ENCODE results near the gene ZNF592.

- TF ChIP-seq, protein P1, sequence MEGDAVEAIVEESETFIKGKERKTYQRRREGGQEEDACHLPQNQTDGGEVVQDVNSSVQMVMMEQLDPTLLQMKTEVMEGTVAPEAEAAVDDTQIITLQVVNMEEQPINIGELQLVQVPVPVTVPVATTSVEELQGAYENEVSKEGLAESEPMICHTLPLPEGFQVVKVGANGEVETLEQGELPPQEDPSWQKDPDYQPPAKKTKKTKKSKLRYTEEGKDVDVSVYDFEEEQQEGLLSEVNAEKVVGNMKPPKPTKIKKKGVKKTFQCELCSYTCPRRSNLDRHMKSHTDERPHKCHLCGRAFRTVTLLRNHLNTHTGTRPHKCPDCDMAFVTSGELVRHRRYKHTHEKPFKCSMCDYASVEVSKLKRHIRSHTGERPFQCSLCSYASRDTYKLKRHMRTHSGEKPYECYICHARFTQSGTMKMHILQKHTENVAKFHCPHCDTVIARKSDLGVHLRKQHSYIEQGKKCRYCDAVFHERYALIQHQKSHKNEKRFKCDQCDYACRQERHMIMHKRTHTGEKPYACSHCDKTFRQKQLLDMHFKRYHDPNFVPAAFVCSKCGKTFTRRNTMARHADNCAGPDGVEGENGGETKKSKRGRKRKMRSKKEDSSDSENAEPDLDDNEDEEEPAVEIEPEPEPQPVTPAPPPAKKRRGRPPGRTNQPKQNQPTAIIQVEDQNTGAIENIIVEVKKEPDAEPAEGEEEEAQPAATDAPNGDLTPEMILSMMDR (optimal IDR thresholded peaks at IDR 0.05 in 1 of 3, IDR thresholded peaks at IDR 0.05 in 1 of 3, conservative IDR thresholded peaks at IDR 0.05 in 1 of 3; ENCODE audit: extremely low read depth in 1 of 3, insufficient read depth in 2 of 3, low read length in 3 of 3): no peak
- no peak for TF ChIP-seq EZH2 (IDR thresholded peaks at IDR 0.05; ENCODE audit: low read length)
Observed at GRCh38 chr15:84775867-84776449, 27.6 kb downstream of the ZNF592 start.

Data from keratinocyte (primary cell).